HG03439 (cell line): ENCODE results near the gene GPR179.

Experiments
- ATAC-seq: cut with Tn5 transposase; IDR thresholded peaks from one replicate; pipeline ENCODE4 v1.9.1; 2021; ENCODE audit warnings: mild to moderate bottlenecking, moderate library complexity; ENCODE audit not compliant: unreplicated experiment

Gene GPR179, protein sequence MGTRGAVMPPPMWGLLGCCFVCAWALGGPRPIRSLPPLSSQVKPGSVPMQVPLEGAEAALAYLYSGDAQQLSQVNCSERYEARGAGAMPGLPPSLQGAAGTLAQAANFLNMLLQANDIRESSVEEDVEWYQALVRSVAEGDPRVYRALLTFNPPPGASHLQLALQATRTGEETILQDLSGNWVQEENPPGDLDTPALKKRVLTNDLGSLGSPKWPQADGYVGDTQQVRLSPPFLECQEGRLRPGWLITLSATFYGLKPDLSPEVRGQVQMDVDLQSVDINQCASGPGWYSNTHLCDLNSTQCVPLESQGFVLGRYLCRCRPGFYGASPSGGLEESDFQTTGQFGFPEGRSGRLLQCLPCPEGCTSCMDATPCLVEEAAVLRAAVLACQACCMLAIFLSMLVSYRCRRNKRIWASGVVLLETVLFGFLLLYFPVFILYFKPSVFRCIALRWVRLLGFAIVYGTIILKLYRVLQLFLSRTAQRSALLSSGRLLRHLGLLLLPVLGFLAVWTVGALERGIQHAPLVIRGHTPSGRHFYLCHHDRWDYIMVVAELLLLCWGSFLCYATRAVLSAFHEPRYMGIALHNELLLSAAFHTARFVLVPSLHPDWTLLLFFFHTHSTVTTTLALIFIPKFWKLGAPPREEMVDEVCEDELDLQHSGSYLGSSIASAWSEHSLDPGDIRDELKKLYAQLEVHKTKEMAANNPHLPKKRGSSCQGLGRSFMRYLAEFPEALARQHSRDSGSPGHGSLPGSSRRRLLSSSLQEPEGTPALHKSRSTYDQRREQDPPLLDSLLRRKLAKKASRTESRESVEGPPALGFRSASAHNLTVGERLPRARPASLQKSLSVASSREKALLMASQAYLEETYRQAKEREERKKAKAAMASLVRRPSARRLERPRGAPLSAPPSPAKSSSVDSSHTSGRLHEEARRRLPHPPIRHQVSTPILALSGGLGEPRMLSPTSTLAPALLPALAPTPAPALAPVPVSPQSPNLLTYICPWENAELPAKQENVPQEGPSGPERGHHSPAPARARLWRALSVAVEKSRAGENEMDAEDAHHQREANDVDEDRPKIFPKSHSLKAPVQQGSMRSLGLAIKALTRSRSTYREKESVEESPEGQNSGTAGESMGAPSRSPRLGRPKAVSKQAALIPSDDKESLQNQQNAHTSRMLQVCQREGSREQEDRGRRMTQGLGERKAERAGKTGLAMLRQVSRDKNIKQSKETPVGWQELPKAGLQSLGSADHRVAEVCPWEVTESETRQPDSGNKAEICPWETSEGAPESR (N-terminal part only)

DNA sequence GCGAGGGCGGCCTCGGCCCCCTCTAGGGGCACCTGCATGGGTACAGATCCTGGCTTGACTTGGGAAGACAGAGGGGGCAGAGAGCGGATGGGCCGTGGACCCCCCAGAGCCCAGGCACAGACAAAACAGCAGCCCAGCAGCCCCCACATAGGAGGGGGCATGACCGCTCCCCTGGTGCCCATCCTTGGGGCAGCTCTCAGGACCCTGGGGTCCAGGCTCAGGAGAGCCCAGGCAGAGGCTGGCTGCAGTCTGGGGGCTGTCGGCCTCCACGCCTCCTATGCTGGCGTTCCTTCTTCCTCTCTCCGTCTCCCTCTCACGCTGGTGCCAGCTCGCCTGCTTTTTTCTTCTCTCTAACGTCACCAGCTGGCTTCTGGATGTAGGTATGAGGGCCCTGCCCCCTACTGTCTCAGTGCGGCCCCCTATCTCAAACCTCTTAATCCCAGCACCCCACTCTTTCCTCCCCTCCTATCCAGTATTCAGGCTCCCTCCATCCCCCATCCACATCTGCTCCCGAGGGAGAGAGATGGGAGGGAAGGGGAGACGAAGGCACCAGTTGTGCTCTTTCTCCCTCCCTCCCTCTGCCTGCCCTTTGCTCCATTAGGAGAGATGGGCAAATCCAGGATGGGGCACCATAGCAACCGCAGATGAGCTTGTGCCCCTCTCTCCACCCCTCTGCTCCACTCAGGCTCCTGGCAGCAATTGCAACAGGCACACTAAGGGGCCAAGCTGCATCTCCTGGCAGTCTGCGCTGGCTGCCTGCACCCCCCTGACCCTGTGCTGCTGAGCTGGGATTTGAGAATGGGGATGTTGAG lies at the start of gene GPR179:
Gene GPR179, minus strand, starts transcription at position 349 of the 812 bp plus-strand sequence. Its CDS starts 167 bp downstream, at position 182.
- no peak for ATAC-seq

DNA sequence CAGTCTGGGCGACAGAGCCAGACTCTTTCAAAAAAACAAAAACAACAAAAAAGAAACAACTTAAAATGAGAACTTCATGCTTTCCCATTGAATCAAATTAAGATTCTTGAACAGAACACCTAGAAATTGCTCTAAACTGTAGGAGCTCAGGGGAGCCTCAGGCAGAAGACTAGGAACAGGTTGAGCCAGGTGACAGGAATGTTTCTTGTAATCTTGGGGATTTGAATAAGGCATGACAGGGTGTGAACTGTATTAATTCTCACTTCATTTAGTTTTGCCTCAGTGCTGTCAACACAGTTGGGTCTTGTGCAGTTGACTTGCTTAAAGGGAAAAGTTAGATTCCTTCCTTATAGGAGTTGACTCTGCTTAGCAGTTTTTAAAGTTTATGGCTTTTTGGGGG lies 35.7 kb upstream of the GPR179 start:
- ATAC-seq = no peak

DNA sequence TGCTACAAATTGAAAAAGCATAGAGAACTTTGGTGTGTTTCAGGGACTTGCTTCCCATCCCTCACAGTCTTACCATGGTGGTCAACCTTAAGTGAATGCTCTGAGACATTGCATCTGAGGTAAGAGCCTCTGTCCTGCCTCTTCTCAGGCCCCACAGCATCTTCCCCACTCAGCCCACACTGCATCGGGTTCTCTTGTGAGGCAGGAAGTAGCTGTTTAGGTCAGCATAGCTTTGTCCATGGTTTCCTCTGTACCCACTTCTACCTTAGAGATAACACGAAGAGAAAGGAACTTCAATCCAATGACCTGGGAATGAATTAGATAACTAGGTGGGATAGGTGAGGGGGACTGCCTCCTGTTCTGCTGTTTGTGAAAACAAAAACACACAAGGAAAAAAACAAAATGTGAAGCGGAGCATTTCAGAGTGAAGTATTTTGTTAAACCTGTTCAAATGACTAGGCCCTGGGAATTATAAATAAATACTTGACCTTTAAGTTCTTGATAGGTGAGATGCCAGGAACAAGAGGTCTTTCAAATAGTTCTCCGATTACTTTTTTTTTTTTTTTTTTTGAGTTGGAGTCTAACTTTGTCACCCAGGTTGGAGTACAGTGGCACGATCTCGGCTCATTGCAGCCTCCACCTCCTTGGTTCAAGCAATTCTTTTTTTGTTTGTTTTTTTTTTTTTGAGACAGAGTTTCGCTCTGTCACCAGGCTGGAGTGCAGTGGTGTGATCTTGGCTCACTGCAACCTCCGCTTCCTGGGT lies 25.5 kb upstream of the GPR179 start:
- no peak for ATAC-seq

DNA sequence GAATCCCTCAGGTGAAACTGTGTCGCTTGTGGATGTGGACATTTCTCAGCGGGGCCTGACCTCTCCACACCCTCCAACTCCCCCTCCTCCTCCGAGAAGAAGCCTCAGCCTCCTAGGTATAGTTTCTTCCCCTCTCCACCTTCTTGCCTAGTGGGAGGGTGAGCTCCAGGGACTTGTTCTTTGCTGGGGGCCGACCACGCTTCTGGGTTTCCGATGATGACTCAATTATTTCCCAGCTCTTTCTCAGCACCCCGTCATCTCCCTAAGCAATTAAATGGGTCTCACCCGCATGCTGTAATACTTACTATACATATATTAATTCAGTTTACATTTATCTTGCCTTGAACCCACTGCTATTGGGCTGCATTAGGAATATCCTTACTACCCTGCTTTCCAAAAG lies 21.0 kb upstream of the GPR179 start:
- ATAC-seq = no peak

DNA sequence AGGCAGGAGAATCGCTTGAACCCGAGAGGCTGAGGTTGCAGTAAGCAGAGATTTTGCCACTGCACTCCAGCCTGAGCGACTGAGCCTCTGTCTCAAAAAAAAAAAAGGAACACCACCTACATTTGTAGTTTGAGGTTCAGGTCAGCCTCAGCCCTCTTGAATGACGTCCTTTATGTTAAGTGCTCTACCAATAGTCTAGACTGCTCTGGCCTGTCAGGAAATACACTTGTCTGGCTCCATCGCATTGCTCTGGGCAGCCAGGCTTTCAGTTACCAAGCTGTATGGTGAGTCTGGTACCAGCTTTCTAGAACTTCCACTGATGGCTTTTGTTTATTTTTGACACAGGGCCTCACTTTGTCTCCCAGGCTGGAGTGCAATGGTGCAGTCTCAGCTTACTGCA lies 19.3 kb upstream of the GPR179 start:
- ATAC-seq = no peak

DNA sequence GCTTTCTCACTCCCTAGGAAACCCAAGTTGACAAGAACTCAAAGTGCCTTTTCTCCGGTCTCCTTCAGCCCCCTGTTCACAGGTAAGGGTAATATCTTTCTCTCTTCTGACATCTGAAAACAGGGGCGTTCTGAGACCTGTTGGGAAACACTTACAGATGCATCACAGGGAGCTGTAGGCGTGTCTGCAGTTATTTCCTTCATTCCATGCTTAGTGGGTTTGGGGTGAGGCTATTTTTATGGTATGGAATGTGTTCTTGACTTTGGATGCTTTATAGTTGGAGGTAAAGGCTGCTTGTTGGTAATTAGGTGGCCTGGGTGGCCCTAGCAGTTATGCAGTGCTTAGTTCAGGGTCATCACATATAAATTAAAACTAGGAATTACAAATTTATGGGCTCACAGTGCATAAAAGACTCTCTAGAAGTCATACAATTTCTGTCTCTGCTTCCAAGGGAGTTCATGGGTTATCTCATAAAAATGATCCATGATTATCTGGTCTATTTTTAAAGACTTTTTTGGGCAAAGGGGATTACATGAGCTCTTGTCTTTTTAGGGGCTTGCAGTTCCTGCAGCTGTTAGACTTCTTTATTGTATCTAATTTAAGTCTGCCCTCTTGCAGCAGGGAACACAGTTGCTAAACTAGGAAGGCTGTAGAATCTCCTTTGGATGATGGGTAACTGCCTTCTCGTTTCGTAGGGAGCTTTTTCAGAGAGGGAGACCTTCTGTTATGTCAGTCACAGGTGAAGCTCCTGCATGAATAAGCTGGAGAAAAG lies 18.1 kb upstream of the GPR179 start:
- no peak for ATAC-seq

DNA sequence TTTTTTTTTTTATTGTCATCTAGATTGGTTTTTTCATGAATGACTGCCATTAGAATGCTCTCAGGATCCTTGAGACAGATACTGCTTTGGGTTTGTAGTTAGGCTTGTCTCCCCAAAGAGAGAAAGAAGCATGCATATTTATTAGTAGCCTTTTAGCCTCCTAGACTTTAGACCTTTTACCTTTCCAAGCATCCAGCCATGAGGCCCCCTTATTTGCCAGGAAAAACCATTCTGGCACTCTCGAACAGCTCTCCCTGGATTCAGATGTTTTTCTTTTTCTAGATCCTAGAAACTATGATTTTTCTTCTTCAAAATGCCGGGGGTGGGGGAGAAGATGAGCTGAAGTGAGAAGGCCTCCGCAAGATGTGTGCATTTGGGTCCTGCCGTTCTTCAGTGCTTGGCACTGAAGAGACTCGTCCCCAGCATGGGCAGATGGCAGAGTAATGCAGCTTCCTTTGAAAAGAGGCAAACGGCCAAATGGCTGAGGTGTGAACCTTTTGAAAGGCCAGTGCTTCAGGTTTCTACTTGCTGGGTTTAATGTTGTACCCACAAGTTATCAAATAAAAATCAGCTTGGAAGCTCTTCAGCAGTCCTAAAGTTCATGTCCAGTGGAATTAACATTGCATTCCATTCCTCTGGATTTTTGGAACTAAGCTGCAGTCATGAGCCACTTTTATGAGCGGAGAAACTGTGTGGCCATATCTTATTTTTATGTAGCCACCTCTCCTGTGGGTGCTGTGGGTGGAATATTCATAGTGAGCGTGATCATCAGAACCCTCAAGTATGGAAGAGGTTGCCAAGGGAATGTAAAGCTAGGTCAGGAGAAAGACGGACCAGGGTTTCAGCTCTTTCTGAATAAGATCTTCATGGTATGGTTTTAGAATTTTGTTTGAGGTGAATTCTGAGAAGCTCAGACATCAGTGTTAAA lies 15.1 kb upstream of the GPR179 start:
- ATAC-seq = no peak

DNA sequence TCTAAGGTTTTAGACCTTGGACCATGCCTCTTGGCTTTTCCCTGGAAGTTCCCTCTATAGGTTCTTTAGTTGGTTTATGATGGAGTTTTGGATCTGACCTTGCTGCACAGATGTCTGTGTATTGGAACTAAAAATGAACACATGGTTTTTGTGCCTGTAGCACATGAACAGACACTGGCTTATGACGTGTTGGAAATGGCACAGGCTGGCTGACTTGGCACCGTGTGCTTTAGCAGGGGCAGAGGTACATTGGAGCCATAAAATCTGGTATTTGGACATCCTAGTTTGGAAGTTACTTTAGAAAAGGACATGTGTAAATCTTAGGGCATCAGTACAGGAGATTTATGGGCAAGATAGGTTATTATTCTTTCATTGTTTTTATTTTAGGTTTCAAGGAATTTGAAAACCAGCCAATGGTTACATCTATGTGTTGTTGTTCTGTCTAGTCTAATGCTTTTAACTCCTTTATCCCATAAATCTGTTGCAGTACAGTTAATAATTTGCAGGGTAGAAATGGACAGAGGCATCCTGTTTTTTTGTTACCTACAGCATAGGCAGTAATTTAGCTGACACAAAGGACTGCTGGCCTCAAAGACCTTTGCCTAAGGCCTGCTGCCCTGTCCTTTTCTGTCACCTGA lies 13.8 kb upstream of the GPR179 start:
- ATAC-seq = no peak

DNA sequence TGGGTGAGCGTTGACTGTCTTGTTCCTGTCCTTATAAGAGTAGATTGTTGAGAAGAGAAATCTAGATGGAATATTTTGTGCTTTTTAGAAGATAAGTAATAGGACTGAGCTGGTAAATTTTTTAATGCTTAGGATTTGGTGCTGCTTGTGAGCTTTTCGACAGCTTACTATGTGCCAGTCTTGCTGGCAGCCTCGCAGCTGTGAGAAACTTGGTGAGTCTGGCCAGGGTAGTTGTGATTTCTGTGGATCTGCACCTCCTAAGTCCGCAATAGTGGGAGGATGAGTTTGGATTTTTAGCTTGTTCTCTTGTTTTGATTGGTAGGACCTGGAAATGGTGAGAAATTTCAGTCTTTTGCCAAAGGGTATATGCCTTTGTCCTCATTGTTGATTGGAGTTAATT lies 11.5 kb upstream of the GPR179 start:
- ATAC-seq = no peak

DNA sequence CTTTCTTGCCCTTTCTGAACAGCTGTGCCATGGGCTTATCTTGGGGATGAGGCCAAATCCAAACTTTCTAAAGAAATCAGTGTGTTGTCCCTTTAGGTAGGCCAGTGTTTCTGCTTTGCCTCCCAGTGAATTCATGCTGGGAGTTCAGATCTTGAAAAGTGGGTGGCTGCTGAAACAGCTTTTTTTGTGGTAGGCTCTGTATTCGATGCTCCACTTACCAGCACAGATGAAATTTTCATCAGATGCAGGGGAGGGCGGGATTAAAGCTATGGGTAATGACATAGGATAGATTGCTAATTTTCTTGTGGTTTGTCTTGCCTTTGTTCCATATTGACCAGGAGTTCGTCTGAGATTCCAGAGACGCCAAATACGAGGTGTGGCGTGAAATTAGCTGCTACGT lies 10.7 kb upstream of the GPR179 start:
- ATAC-seq = no peak

DNA sequence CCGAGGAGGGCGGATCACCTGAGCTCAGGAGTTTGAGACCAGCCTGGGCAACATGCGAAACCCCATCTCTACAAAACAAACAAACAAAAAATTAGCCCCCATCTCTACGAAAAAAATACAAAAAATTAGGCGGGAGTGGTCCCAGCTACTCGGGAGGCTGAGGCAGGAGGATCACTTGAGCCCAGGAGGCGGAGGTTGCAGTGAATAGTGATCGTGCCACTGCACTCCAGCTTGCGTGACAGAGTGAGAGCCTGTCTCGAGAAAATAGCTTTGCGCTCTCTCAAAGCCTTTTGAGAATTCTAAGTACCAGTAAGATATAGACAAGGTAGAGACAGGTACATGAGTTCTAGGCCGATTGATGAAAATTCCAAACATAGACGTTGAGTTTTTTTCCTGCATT lies 9.9 kb upstream of the GPR179 start:
- no peak for ATAC-seq

DNA sequence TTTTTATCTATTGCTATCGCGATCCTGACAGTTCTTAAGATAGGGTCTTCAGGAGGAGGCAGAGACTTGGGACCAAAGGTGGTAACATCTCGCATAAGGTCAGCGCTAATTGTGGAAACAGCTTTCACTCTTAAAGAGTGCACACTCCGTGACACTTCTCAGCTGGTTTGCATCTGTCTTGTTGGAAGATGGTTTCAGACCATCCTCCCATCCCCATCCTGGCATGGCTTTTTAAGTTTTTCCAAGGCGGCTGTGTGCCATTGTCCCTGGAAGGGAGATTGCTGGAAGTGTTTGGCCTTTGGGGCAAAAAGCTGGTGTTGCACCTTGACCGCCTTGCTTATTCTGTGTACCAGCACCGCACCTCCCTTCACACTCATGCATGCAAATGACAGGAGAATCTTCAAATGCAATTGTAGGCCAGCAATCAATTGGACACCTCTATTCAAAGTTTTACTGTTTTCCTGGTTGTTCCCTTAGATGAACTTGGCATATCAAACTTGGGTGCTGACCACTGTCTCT lies 9.4 kb upstream of the GPR179 start:
- ATAC-seq = no peak

DNA sequence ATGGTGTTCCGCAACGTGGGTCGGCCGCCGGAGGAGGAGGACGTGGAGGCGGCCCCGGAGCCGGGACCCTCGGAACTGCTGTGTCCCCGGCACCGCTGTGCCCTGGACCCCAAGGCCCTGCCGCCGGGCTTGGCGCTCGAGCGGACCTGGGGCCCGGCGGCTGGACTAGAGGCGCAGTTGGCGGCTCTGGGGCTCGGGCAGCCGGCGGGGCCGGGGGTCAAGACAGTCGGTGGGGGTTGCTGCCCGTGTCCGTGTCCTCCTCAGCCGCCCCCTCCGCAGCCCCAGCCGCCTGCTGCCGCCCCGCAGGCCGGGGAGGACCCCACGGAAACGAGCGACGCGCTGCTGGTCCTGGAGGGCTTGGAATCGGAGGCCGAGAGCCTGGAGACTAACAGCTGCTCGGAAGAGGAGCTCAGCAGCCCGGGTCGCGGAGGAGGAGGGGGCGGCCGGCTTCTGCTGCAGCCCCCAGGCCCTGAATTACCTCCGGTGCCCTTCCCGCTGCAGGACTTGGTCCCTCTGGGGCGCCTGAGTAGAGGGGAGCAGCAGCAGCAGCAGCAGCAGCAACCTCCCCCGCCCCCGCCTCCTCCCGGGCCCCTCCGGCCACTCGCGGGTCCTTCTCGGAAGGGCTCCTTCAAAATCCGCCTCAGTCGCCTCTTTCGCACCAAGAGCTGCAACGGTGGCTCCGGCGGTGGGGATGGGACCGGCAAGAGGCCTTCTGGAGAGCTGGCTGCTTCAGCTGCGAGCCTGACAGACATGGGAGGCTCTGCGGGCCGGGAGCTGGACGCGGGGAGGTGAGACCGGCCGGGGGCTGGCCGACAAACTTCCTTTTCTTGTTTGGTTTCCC lies 8.7 kb upstream of the GPR179 start:
- ATAC-seq = peak; percentile 17

DNA sequence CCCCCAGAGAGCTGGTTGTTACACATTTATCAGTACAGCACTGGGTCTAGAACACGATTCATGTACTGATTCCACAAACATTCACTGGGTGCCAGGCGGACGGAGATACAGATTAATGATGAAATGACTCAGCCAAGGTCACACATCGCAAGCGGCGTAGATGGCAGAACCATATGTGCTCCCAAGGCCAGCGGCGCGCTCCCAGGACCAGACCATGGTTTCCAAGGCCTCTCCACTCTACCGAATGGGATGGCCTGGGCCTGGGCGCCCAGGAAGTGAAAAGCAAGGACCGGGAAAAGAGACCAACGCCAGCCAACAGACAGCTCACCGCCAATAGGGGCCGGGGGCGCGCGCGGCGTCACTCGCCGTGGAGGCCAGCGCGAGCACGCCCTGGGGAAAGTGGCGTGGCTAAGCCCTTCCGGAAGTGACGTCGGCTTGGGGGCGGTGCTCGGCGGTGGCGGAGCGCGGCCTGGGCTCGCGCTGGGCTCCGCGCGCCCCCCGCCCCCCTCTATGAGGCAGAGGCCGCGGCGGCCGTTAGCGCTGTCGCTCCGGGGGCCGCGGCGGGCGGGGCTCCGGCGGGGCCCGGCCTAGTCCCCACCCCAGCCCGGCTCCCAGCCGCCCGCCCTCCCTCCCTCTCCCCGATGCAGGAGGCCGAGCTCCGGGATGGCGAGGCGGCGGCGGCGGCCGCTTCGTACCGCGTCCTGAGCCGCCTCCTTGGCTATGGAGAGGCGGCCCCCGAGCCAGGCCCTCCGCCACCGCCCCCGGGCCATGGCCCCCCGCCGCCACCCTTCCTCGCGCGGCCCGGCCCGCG lies 7.9 kb upstream of the GPR179 start, which contains the start of gene SOCS7:
Gene SOCS7, plus strand, starts transcription at position 433 of the 811 bp plus-strand sequence. Its CDS starts 209 bp downstream, at position 642.
- ATAC-seq = peak; percentile 85

DNA sequence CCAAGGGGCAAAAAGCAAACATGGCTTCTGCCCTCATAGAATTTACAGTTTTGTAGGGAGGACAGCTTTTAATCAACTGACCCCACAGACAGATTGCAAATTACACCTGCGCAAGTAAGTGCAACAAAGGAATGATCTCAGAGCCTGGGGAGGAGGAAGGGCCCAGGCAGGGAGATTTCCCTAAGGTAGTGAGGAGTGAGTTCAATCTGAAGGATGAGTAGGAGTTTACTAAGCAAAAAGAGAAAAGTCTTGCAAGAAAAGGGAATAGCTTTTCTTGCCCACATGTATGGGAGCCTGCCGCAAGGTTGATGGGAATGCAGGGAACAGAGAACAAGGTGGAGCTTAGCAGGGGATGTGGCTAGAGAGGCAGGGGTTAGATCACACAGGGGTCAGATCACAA lies 6.3 kb upstream of the GPR179 start:
- ATAC-seq = no peak
